GM10266 (cell line): ENCODE data around the gene SCAF4.

Experiments
- DNase-seq: peaks from one replicate; pipeline ENCODE4 v3.0.0; 2012; ENCODE audit errors: extremely low spot score
- CTCF ChIP-seq: IDR thresholded peaks from 2 replicates; pipeline ENCODE4 v1.5.1; 2012; ENCODE audit warnings: mild to moderate bottlenecking, low read depth; ENCODE audit not compliant: control insufficient read depth, insufficient read depth; ENCODE audit errors: missing control alignments

Gene SCAF4

GRCh38 chr21:31682620-31683019, 49.3 kb downstream of the SCAF4 start:
- TF ChIP-seq CTCF, result no peak
- no peak for DNase-seq

- no peak for DNase-seq
- no peak for TF ChIP-seq CTCF
These were observed 53.4 kb downstream of the SCAF4 start for GRCh38 chr21:31678478-31678877.

GRCh38 chr21:31677047-31677446, 54.9 kb downstream of the SCAF4 start:
- DNase-seq, result no peak
- TF ChIP-seq CTCF, result no peak

- DNase-seq, result no peak
These were observed 56.0 kb downstream of the SCAF4 start for GRCh38 chr21:31675960-31676359.

GRCh38 chr21:31675318-31675717, 56.6 kb downstream of the SCAF4 start:
- no peak for TF ChIP-seq CTCF
- DNase-seq, result no peak

More at GRCh38 chr21:31675960-31676359, 56.0 kb downstream of the SCAF4 start:
- no peak for TF ChIP-seq CTCF

- TF ChIP-seq CTCF, result no peak
- DNase-seq, result no peak
These were observed 58.5 kb downstream of the SCAF4 start for GRCh38 chr21:31673321-31673912.

GRCh38 chr21:31671931-31672330, 60.0 kb downstream of the SCAF4 start:
- no peak for DNase-seq
- no peak for TF ChIP-seq CTCF
